Sigmoid colon (tissue), 4 donors: ENCODE data around the gene CHD5.

Source experiments
- EP300 ChIP-seq, 4 donors: sonication (generic); formaldehyde crosslinking; IDR thresholded peaks; one replicate each; pipeline ENCODE4 v1.6.1; 2017; ENCODE audit warnings: antibody characterized with exemption in 4 of 4
- POLR2A ChIP-seq, 2 donors: fragments of 450-650 bp; IDR thresholded peaks; one replicate each; pipeline ENCODE4 v1.6.1; 2016; ENCODE audit warnings: antibody characterized with exemption in 2 of 2, mild to moderate bottlenecking in 2 of 2, moderate library complexity in 2 of 2
- POLR2AphosphoS5 ChIP-seq, 4 donors: sonication (generic); formaldehyde crosslinking; IDR thresholded peaks; one replicate each; pipeline ENCODE4 v1.6.1; 2017; ENCODE audit warnings: antibody characterized with exemption in 4 of 4
- TF ChIP-seq, protein P1 (sequence below), 4 experiments: fragments of 450-650 bp in 3 of 4; fragments of 200-600 bp in 1 of 4; IDR thresholded peaks; one replicate each; pipeline ENCODE4 v1.5.1; 2016 to 2019; ENCODE audit warnings: antibody characterized with exemption in 4 of 4, mild to moderate bottlenecking in 3 of 4, moderate library complexity in 2 of 4

DNA sequence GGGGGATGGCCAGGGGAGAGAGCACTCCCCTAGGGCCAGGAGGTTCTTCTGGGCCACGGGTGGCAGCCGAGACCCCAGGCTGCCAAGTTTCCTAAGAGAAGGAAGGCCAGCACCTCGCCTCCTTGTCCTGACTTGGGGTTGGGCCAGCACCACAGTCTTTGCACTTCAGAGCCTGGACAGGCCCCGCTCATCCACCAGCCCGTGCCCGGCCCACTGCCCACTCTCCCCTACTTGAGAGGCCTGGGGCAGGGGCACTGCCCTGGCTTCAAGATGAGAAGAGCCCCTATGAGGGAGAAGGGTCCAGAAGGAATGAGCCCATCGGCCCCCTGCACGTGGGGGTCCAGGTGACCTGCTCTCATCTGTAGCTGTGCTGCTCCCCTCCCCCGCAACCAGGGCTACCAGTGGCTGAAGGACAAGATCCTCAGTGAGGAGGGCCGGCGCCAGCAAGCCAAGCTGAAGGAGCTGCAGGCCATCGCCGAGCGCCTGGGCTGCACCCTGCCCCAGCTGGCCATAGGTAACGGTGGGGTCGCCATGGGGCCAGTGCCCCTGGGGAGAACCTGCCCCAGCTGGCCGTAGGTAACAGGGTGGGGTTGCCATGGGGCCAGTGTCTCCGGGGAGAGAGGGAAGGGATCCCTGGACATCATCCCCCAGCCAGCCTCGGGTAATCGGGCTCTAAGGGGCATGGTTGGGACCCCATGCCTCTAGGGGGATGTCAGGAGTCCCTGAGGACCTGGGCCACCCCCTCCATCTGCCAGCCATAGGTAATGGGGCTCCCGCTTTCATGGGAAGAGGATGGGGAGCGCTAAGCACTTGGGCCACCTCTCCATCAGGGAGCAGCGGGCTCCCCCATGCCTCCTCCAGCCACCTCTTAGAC is 83.6 kb downstream of the CHD5 start:
- TF ChIP-seq POLR2AphosphoS5 (IDR thresholded peaks at IDR 0.05) (no peak), POLR2A (IDR thresholded peaks at IDR 0.05) (no peak), EP300 (IDR thresholded peaks at IDR 0.05) (no peak)
- TF ChIP-seq, protein P1, sequence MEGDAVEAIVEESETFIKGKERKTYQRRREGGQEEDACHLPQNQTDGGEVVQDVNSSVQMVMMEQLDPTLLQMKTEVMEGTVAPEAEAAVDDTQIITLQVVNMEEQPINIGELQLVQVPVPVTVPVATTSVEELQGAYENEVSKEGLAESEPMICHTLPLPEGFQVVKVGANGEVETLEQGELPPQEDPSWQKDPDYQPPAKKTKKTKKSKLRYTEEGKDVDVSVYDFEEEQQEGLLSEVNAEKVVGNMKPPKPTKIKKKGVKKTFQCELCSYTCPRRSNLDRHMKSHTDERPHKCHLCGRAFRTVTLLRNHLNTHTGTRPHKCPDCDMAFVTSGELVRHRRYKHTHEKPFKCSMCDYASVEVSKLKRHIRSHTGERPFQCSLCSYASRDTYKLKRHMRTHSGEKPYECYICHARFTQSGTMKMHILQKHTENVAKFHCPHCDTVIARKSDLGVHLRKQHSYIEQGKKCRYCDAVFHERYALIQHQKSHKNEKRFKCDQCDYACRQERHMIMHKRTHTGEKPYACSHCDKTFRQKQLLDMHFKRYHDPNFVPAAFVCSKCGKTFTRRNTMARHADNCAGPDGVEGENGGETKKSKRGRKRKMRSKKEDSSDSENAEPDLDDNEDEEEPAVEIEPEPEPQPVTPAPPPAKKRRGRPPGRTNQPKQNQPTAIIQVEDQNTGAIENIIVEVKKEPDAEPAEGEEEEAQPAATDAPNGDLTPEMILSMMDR (IDR thresholded peaks at IDR 0.05) = no peak
